ENCODE results near the gene SYT1.
A peak's percentile ranks its signal among the peaks of the same experiment; 100 is the strongest.
"Not testable (repeated sequence)": the region's sequence is repeated elsewhere in the genome, so short reads cannot be mapped to it uniquely, and the experiment has no call there.

The SYT1 gene

DNA sequence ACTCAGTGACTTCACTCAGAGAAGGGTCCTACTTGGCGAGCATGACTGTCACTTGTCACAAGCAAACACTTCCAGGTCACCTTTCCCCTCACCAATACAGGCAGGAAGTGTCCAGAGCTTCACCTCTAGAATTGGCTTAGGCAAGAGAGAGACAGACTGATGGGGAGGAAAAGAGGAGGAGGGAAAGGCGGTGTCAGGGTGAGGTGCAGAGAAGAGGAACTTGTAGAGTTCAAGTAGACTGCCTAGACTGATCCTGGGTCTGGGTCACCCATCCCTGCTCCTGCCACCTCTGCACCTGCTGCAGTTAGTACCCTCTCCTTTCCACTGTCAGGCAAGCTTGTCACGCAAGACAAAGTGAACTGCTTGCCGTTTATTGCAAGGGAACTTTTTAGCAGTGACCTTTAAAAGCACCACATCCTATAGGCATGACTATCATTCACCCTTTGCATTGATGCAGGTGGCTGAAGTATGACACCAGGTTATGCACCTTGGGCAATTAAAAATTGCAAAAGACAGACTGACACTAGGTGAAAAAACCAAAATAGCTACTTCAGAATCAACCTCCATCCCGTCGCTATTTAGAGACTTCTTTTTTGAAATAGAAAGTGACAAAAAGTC, 292.4 kb downstream of the SYT1 start:
- no peak for DNase-seq

DNA sequence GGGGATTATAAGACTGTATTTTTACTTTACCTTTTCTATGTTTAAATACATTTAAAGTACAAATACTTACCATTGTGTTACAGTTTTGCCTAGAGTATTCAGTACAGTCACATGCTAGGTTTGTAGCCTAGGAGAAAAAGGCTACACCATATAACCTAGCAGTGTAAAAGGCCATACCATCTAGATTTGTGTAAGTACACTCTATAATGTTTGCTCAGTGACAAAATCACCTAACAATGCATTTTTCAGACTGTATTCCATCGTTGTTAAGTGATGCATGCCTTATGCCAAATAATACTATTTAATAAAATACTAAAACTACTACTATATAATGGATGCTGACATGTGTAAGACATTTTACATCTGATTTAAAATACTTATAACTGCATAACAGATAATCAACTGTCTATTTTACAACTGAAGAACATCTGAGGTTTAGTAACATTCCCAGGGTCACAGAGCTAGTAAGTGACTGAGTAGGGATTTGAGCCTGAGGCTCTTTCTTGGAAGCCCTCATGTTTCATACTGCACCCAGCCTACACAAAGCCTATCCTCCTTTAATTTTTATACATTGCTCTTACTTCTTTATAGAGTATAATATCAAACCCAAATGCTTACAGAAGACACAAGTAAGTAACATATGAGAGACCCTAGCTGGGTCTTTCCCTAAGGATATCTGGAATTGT, 296.8 kb downstream of the SYT1 start:
- no peak for DNase-seq

GRCh38 chr12:79162147-79162772, 297.7 kb downstream of the SYT1 start:
- no peak for DNase-seq

DNA sequence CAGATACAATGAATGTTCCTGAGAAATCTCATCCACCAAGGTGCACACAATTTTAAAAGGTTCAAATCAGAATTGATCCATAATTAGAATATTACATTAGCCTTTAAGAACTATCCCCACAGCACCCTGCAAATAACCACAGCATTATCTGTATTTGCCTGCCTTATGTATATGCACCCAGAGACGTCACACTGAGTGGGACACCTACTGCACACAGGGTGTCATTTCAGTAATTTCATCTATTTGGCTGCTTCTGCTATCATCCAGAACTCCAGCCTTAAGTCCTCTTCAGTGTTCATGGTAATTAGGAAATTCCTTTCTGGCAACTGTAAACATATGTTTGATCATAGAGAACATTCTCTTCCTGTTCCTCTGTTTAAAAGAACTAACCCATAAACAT, 298.4 kb downstream of the SYT1 start:
- DNase-seq = no peak

GRCh38 chr12:79164890-79165289, 300.3 kb downstream of the SYT1 start:
- DNase-seq = no peak

DNA sequence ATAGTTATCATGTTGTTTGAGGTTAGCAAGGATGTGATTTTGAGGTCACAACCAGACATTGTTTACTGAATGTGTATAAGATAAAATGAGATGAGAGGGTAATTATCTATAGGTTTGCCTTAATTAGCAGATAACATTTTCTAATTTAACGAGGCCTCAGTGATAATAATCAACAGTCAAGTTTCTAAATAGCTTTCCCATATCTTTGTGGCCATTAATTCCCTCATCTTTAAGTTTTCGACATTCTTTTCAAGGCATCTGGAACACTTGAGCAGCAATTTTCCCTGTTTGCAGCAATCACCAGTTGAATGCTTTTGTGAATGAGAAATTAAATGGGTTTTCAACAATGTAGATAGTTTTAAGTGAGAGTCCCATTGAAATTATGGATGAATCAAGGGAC, 304.1 kb downstream of the SYT1 start:
- DNase-seq = no peak

DNA sequence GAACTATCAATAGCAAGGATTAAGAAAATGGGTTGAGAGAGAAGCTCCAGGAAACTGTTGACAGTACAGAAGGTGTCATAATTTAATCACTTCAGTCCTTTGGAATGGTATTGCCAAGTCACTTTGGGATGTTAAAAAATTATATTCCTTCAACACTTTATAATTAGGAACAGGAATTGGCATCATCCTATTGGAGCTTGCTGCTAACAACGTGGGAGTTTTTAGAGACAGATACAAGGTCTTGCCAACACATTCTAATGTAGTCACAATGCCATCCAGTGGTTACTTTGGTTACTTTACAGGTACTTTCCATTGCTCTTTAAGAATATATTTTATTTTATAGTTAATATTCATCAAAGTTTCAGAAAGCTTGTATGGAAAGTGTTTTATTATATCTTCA, 310.1 kb downstream of the SYT1 start:
- DNase-seq = peak in 1 of 2 donors; percentile 56

DNA sequence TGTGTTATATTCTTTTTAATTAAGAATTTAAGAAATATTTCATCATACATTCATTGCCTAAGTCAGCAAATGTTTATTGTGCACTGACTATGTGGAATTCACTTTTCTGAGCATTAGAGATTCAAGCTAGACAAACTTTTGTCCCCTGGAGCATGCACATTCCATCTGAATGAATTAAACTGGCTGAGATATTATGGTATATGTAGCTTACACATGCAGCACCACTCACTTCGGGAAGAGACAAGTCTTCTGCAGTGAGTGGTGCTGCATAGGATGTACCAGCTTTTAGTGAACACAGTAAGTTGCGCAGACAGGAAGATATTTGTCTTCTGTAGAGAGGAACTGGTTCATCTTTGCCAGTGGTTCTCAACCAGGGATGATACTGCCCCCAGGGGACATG, 318.4 kb downstream of the SYT1 start:
- DNase-seq = no peak

GRCh38 chr12:79183926-79184325, 319.4 kb downstream of the SYT1 start:
- DNase-seq = no peak

DNA sequence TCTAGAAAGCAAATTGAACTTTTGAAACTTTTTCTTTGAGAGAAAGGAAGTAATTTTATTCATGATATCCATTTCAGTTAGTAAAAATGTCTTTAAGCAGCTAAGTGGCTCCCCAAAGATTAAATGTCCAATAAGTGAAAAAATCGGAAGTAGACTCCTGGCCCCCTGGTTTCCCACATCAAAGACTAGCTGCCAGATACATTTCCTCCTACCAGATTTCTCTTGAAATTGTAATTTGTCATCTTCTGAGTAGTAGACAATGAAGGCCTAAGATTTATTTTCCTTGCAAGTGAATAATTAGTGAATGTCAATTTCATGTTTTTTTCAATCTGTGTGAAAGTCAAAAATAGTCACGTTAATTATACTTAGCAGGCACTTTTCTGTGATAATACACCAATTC, 321.9 kb downstream of the SYT1 start:
- DNase-seq = no peak

DNA sequence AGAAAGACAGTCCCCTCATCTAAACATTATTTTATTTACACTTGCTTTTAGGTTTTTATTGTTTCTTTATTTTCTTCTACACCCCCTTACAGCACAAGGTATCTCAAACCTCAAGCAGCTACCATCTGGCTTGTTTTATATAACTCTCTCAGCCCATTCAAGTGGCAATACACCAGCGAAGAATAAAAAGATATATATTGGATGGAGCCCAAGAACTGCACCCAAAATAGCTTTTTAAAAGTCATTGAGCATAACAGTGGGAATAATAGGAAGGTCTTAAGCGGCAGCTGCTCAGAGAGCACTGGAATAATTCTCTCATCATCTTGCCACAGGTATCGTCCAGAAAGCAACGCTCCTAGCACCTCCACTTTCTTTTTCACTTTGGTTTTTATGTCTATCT, 322.5 kb downstream of the SYT1 start:
- DNase-seq = no peak

DNA sequence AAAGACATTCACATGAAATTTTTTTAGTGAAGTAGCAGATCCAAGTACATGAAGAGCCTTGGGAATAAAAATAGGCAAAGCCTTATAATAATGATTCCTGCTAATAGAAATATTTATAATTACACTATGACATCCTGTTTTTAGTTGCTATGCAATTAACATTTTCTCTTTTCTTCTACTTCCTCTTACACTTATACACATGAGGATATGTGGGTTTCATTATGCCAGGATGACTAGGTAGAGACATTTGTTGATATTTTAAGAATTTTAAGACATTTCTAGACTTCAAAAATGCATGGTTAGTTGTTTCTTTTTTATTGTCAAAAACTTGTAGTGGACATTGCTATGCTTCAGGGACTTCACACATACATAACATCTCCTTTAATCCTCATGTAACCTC, 326.8 kb downstream of the SYT1 start:
- no peak for DNase-seq

DNA sequence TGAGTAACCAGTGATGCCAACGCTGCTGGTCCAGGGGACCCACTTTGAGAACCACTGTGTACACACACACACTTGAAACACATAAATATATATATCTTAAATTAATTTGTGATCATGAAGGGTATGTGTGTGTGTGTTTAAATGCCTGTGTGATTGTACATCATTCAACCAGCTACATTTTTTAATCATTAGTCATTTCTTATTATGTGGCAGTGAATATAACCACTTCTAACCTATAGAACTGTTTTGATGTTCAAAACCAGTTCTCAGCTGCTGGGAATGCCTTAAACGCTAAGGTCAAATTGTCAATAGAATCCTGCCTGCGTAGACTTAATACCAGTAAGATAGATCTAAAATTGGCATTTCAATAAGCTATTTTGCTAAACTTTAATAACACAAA, 330.0 kb downstream of the SYT1 start:
- DNase-seq = no peak

GRCh38 chr12:79199166-79199565, 334.6 kb downstream of the SYT1 start:
- DNase-seq = no peak

DNA sequence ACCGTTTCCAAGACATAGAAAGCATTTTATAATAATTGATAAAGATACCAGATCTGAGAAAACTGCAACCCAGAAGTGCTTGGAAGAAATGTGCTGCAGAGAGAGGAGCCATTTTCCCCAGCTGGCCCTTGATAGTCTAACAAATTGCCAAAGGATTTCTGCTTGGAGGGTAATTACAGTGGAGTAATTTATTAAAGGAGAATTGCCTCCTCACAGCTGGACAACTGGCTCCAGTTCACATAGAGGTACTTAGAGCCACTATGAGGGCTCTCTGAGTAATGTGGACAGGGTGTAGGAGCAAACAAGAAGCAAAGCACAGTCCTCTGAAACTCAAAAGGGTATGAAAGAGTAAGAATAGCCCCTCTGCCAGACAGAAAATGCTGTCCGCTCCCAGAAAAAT, 335.6 kb downstream of the SYT1 start:
- DNase-seq = no peak

DNA sequence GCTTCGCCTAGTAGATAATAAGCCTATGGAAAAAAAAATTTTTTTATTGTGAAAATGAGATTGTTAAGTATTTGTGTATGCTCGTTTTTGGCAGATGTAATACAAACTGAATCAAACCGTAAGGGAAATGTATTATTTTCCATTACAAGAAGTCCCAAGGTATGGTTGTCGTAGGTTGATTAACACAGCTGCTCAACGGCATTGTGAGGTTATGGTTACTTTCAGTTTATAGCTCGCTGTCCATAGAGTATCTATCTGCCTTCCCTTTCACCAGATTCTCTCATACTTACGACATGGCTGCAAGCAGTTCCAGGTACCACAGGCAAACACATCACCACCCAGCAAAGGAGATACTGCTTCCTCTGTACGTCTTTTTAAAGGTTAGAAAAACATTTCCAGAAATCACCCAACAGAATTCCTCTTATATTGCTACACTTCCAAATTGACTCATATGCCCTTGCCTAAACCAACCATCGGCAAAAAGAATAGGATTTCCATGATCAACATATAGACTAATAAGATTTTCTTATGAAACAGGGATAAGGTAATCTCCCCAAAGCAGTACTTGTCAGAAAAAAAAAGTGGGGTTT, 338.6 kb downstream of the SYT1 start:
- no peak for DNase-seq

GRCh38 chr12:79206871-79207270, 342.3 kb downstream of the SYT1 start:
- DNase-seq = no peak

- DNase-seq = not testable (repeated sequence)
These were observed 345.8 kb downstream of the SYT1 start for GRCh38 chr12:79210403-79210802.

DNA sequence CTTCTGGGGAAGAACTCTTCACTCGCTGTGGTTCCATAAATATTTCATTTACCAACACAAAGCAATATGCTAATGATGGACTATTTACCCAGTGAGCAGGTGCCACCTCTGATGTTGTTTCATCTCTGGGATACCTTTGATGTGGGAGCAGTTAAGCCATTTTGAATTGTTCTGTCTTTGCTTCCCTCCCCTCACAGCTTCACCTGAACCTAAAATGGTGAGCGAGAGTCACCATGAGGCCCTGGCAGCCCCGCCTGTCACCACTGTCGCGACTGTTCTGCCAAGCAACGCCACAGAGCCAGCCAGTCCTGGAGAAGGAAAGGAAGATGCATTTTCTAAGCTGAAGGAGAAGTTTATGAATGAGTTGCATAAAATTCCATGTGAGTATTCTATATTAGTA, 352.7 kb downstream of the SYT1 start:
- no peak for DNase-seq

DNA sequence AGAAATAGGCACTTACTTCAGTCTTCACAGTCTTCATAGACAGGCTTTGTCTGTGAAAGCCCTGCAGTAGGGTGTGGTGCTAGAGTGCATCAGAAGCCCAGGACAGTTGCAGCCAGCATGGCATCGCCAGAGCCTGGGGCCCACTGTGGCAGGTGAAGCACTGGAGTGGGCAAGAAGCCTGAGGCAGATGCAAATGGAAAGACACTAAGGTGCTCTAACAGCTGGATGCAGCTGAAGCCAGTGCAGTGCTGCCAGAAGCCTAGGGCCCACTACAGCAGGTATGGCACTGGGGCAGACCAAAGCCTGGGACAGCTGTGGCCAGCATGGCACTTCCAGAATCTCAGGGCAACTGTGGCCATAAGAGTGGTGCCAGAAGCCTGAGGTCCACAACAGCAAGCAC, 358.6 kb downstream of the SYT1 start:
- DNase-seq = no peak

GRCh38 chr12:79223761-79224160, 359.2 kb downstream of the SYT1 start:
- DNase-seq = no peak

DNA sequence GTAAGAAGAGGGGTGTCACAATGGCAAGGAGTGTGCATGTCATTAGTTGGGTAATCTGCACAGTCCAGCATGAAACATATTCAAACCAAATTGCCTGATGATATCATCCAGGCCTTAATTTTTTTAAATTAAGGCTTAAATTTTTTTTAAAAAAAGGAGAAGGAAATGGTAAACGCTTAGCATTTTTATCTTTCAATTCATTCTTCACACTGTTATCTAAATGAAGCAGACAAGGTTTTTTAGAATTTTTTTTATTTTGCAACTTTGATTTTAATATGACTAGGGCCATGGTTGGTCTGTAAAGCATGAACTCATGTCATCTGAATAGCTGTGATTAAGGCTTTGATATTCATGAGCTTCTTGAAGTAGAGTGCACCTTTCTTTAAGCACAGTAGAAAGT, 362.5 kb downstream of the SYT1 start:
- DNase-seq = no peak

DNA sequence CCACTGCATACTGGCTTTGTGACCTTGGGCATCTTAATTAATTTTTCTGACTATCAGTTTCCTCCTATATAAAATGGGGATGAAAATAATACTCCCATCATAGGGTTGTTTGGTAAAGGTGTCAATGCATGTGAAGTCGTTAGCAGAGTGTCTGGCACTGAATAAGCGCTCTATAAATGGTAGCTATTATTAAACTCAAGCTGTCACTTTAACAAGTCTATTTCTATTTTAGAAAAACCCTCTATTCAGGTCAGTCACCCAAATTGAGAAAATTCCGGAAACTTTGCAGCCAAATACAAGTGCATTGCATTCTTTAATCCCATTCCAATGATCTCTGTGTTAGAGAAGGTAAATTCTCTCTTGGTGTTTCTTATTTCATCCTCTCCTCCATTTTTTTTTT, 363.1 kb downstream of the SYT1 start:
- DNase-seq = no peak

DNA sequence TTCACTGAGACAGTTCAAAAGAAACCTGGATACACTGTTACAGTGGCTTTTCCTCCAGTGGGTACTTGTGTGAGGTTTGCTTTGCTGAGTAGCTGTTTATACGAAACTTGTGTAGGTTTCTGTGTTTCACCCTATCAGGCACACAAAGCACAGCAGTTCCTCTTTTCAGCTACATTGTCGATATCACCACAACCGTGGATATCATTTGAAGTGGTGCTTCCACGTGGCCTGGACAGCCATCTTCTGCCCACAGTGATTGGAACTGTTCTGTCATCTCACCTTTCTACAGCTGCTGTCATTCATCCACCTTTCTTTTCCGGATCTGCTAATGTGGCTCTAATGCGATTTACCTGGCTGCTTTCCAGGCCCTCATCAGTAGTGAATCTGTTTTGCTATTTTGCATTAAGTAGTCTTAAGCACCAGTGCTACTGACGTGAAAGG, 368.8 kb downstream of the SYT1 start:
- no peak for DNase-seq

Measured in hippocampal formation (tissue), 2 donors.